NCI-H2227 (cell line): ENCODE data around the gene PCSK5.
"Not testable (repeated sequence)": the region's sequence is repeated elsewhere in the genome, so short reads cannot be mapped to it uniquely, and the experiment has no call there.

Experiments used
- DNase-seq: peaks from one replicate; lab custom pipeline; 2025; ENCODE audit not compliant: unreplicated experiment; lab: John Stamatoyannopoulos, UW

PCSK5 gene

GRCh38 chr9:75890472-75891276, at the start of gene PCSK5:
TSS of gene PCSK5 (plus strand) at chr9:75890673. CDS start at chr9:75891182, 509 bp downstream.
- DNase-seq, result peak; percentile 92

- DNase-seq, result no peak
Observed at GRCh38 chr9:75844321-75844720, 46.2 kb upstream of the PCSK5 start.

GRCh38 chr9:75845806-75846205, 44.7 kb upstream of the PCSK5 start:
- no peak for DNase-seq

- DNase-seq, result no peak
Observed at GRCh38 chr9:75847085-75847484, 43.4 kb upstream of the PCSK5 start.

GRCh38 chr9:75850459-75851200, 39.8 kb upstream of the PCSK5 start:
- no peak for DNase-seq

- no peak for DNase-seq
Observed at GRCh38 chr9:75851917-75852316, 38.6 kb upstream of the PCSK5 start.

GRCh38 chr9:75852746-75853145, 37.7 kb upstream of the PCSK5 start:
- no peak for DNase-seq

- DNase-seq, result no peak
Observed at GRCh38 chr9:75855509-75855908, 35.0 kb upstream of the PCSK5 start.

- DNase-seq, result no peak
Observed at GRCh38 chr9:75858497-75859092, 31.9 kb upstream of the PCSK5 start.

GRCh38 chr9:75864266-75864665, 26.2 kb upstream of the PCSK5 start:
- DNase-seq, result no peak

GRCh38 chr9:75866273-75866871, 24.1 kb upstream of the PCSK5 start:
- DNase-seq, result peak; percentile 57

- DNase-seq, result not testable (repeated sequence)
Observed at GRCh38 chr9:75868526-75868925, 21.9 kb upstream of the PCSK5 start.

- no peak for DNase-seq
Observed at GRCh38 chr9:75869236-75869635, 21.2 kb upstream of the PCSK5 start.

GRCh38 chr9:75870450-75870849, 20.0 kb upstream of the PCSK5 start:
- DNase-seq, result no peak

- no peak for DNase-seq
Observed at GRCh38 chr9:75871624-75872023, 18.8 kb upstream of the PCSK5 start.

GRCh38 chr9:75873712-75874111, 16.8 kb upstream of the PCSK5 start:
- no peak for DNase-seq

- DNase-seq, result no peak
Observed at GRCh38 chr9:75876999-75877640, 13.4 kb upstream of the PCSK5 start.

- DNase-seq, result no peak
Observed at GRCh38 chr9:75878488-75878860, 12.0 kb upstream of the PCSK5 start.

GRCh38 chr9:75880618-75881017, 9.9 kb upstream of the PCSK5 start:
- DNase-seq, result no peak

GRCh38 chr9:75881761-75882160, 8.7 kb upstream of the PCSK5 start:
- no peak for DNase-seq

GRCh38 chr9:75885652-75886051, 4.8 kb upstream of the PCSK5 start:
- DNase-seq, result no peak
